WTC11 (cell line): ENCODE results near the gene GPR17. TPM values are rescaled to one million over a fixed set of nuclear protein-coding genes. Genes with fewer than 3 reads are reported as not detected.

Source experiments
- ATAC-seq: fragments of 200-7000 bp; cut with Tn5 transposase; 2 replicates; pipeline ENCODE4 v1.10.0; 2021; ENCODE audit warnings: mild to moderate bottlenecking, moderate library complexity
- CTCF ChIA-PET: fragments of 300-600 bp; sonication (Branson Sonifier 250); formaldehyde crosslinking; loops from one replicate; lab custom pipeline; 2021; ENCODE audit warnings: antibody characterized with exemption; lab: Charles Lee
- POLR2A ChIA-PET: fragments of 350-600 bp; sonication (Branson Sonifier 250); formaldehyde crosslinking; loops from one replicate; lab custom pipeline; 2021; ENCODE audit warnings: antibody characterized with exemption; lab: Charles Lee
- DNase-seq: peaks from one replicate; pipeline ENCODE4 v3.0.0; 2021; ENCODE audit warnings: low spot score
- H3K27ac Mint-ChIP-seq: 2 replicates; pipeline ENCODE4 v1.8.0; 2021; ENCODE audit warnings: mixed read lengths
- H3K27me3 Mint-ChIP-seq: 2 replicates; pipeline ENCODE4 v1.8.0; 2021; ENCODE audit warnings: low read depth, mild to moderate bottlenecking, moderate library complexity, mixed read lengths
- H3K36me3 Mint-ChIP-seq: 2 replicates; pipeline ENCODE4 v1.8.0; 2021; ENCODE audit warnings: mixed read lengths
- H3K4me1 Mint-ChIP-seq: 2 replicates; pipeline ENCODE4 v1.8.0; 2022; ENCODE audit warnings: mixed read lengths
- H3K4me3 Mint-ChIP-seq: 2 replicates; pipeline ENCODE4 v1.8.0; 2021; ENCODE audit warnings: mild to moderate bottlenecking, moderate library complexity, mixed read lengths
- H3K9me3 Mint-ChIP-seq: 2 replicates; pipeline ENCODE4 v1.8.0; 2021; ENCODE audit warnings: mixed read lengths
- CBFB ChIP-seq: sonication (generic); formaldehyde crosslinking; IDR thresholded peaks from 2 replicates; pipeline ENCODE4 v1.8.1; 2022; ENCODE audit warnings: mild to moderate bottlenecking, low read depth, missing genetic modification reagents
- CREB1 ChIP-seq: sonication (generic); formaldehyde crosslinking; IDR thresholded peaks from 2 replicates; pipeline ENCODE4 v1.8.0; 2023; ENCODE audit warnings: mild to moderate bottlenecking, missing genetic modification reagents
- CREM ChIP-seq: sonication (generic); formaldehyde crosslinking; IDR thresholded peaks from 2 replicates; pipeline ENCODE4 v1.8.1; 2022; ENCODE audit warnings: mild to moderate bottlenecking, missing genetic modification reagents, moderate library complexity
- ELF4 ChIP-seq: sonication (generic); formaldehyde crosslinking; IDR thresholded peaks from 2 replicates; pipeline ENCODE4 v1.8.1; 2022; ENCODE audit warnings: low read depth, mild to moderate bottlenecking, moderate library complexity, missing genetic modification reagents
- ESRRA ChIP-seq: sonication (generic); formaldehyde crosslinking; IDR thresholded peaks from 2 replicates; pipeline ENCODE4 v1.8.1; 2022; ENCODE audit warnings: mild to moderate bottlenecking, missing genetic modification reagents, borderline replicate concordance
- FOXK1 ChIP-seq: sonication (generic); formaldehyde crosslinking; IDR thresholded peaks from 2 replicates; pipeline ENCODE4 v1.8.0; 2022; ENCODE audit warnings: mild to moderate bottlenecking, moderate library complexity, missing genetic modification reagents
- FOXP1 ChIP-seq: sonication (generic); formaldehyde crosslinking; IDR thresholded peaks from 2 replicates; pipeline ENCODE4 v1.8.0; 2022; ENCODE audit warnings: missing genetic modification reagents, mild to moderate bottlenecking, moderate library complexity, borderline replicate concordance
- KAT7 ChIP-seq: sonication (generic); formaldehyde crosslinking; IDR thresholded peaks from 2 replicates; pipeline ENCODE4 v1.8.1; 2023; ENCODE audit warnings: missing genetic modification reagents, mild to moderate bottlenecking, borderline replicate concordance
- NFE2L1 ChIP-seq: sonication (generic); formaldehyde crosslinking; IDR thresholded peaks from 2 replicates; pipeline ENCODE4 v1.8.1; 2023; ENCODE audit warnings: missing genetic modification reagents
- NR1H2 ChIP-seq: sonication (generic); formaldehyde crosslinking; IDR thresholded peaks from 2 replicates; pipeline ENCODE4 v1.9.0; 2021; ENCODE audit warnings: mild to moderate bottlenecking, moderate library complexity, missing genetic modification reagents
- PRRX2 ChIP-seq: fragments of 250-450 bp; sonication (Bioruptor Pico); IDR thresholded peaks from 2 replicates; pipeline ENCODE4 v1.8.0; 2021; ENCODE audit warnings: mild to moderate bottlenecking
- SMAD3 ChIP-seq: sonication (generic); formaldehyde crosslinking; IDR thresholded peaks from 2 replicates; pipeline ENCODE4 v1.8.0; 2022; ENCODE audit warnings: missing genetic modification reagents, mild to moderate bottlenecking, borderline replicate concordance
- SMAD4 ChIP-seq: sonication (generic); formaldehyde crosslinking; IDR thresholded peaks from 2 replicates; pipeline ENCODE4 v1.8.0; 2022; ENCODE audit warnings: mild to moderate bottlenecking, missing genetic modification reagents
- SP1 ChIP-seq: sonication (generic); formaldehyde crosslinking; conservative IDR thresholded peaks from 2 replicates; pipeline ENCODE4 v1.8.1; 2022; ENCODE audit warnings: missing genetic modification reagents
- TEAD1 ChIP-seq: sonication (generic); formaldehyde crosslinking; IDR thresholded peaks from 2 replicates; pipeline ENCODE4 v1.8.0; 2022; ENCODE audit warnings: mild to moderate bottlenecking, missing genetic modification reagents
- TEAD4 ChIP-seq: sonication (generic); formaldehyde crosslinking; IDR thresholded peaks from 2 replicates; pipeline ENCODE4 v1.8.0; 2022; ENCODE audit warnings: mild to moderate bottlenecking, missing genetic modification reagents
- TP53 ChIP-seq: sonication (generic); formaldehyde crosslinking; IDR thresholded peaks from 2 replicates; pipeline ENCODE4 v1.8.1; 2023; ENCODE audit warnings: mild to moderate bottlenecking, missing genetic modification reagents
- ZNF219 ChIP-seq: sonication (generic); formaldehyde crosslinking; IDR thresholded peaks from 2 replicates; pipeline ENCODE4 v1.8.0; 2023; ENCODE audit warnings: missing genetic modification reagents, mild to moderate bottlenecking, borderline replicate concordance
- ZNF232 ChIP-seq: sonication (generic); formaldehyde crosslinking; IDR thresholded peaks from 2 replicates; pipeline ENCODE4 v1.8.0; 2022; ENCODE audit warnings: mild to moderate bottlenecking, missing genetic modification reagents
- ZNF425 ChIP-seq: fragments of 250-450 bp; sonication (Bioruptor Pico); conservative IDR thresholded peaks from 2 replicates; pipeline ENCODE4 v1.9.0; 2021; ENCODE audit warnings: mild to moderate bottlenecking
- total RNA-seq: library from RNA; stranded (reverse); gene quantifications from 3 replicates; pipeline ENCODE4 v1.2.3, GENCODE V29; 2021
- TF ChIP-seq, protein P1 (sequence below): sonication (generic); formaldehyde crosslinking; IDR thresholded peaks from 2 replicates; pipeline ENCODE4 v1.8.0; 2023; ENCODE audit warnings: missing genetic modification reagents, mild to moderate bottlenecking, borderline replicate concordance
- TF ChIP-seq, protein P2 (sequence below): sonication (generic); formaldehyde crosslinking; IDR thresholded peaks from 2 replicates; pipeline ENCODE4 v1.8.1; 2023; ENCODE audit warnings: mild to moderate bottlenecking, missing genetic modification reagents, moderate library complexity
- TF ChIP-seq, protein P3 (sequence below): sonication (generic); formaldehyde crosslinking; conservative IDR thresholded peaks from 2 replicates; pipeline ENCODE4 v1.8.1; 2023; ENCODE audit warnings: mild to moderate bottlenecking, low read depth, missing genetic modification reagents, moderate library complexity
- TF ChIP-seq, protein P4 (sequence below): fragments of 250-450 bp; sonication (Bioruptor Pico); IDR thresholded peaks from 2 replicates; pipeline ENCODE4 v2.1.2; 2022; ENCODE audit warnings: mild to moderate bottlenecking, moderate library complexity
- TF ChIP-seq, protein P5 (sequence below): sonication (generic); formaldehyde crosslinking; IDR thresholded peaks from 2 replicates; pipeline ENCODE4 v1.8.1; 2022; ENCODE audit warnings: low read depth, missing genetic modification reagents, borderline replicate concordance

The GPR17 gene
- total RNA-seq, 1 experiment from 2014 or later = not detected

- ChIA-PET POLR2A (interaction anchor here (0.5 to 2.0 kb wide), 4 partner anchors 26 to 429 kb away, joined by 3 to 6 read pairs (median 5); partner anchors contain the start of genes IWS1 and LIMS2), CTCF (interaction anchor here (4.7 kb wide), 1 partner anchor 110 kb away, joined by 35 read pairs; no protein-coding TSS in a partner anchor)
- peak; percentile 79 for ATAC-seq
- no peaks in the 10 kb centered on the region for H3K9me3 Mint-ChIP-seq
- peak within 1 kb of the TSS; percentile 97 for H3K27ac Mint-ChIP-seq
- peaks cover 15% of the 10 kb centered on the region for H3K36me3 Mint-ChIP-seq
- peak; percentile 89 for DNase-seq
- peak within 1 kb of the TSS; percentile 87 for H3K4me3 Mint-ChIP-seq
- peaks cover 28% of the 10 kb centered on the region for H3K4me1 Mint-ChIP-seq
- H3K27me3 Mint-ChIP-seq = peaks cover 36% of the 10 kb centered on the region
- TF ChIP-seq KAT7 (CRISPR knock-in tag) = no peak
- TF ChIP-seq TEAD4 (CRISPR knock-in tag) = no peak
- no peak for TF ChIP-seq ELF4 (CRISPR knock-in tag)
- TF ChIP-seq ZNF232 = 0 out of 2 replicates have a peak, but pooled peaks have one; percentile 5
- TF ChIP-seq, protein P1, sequence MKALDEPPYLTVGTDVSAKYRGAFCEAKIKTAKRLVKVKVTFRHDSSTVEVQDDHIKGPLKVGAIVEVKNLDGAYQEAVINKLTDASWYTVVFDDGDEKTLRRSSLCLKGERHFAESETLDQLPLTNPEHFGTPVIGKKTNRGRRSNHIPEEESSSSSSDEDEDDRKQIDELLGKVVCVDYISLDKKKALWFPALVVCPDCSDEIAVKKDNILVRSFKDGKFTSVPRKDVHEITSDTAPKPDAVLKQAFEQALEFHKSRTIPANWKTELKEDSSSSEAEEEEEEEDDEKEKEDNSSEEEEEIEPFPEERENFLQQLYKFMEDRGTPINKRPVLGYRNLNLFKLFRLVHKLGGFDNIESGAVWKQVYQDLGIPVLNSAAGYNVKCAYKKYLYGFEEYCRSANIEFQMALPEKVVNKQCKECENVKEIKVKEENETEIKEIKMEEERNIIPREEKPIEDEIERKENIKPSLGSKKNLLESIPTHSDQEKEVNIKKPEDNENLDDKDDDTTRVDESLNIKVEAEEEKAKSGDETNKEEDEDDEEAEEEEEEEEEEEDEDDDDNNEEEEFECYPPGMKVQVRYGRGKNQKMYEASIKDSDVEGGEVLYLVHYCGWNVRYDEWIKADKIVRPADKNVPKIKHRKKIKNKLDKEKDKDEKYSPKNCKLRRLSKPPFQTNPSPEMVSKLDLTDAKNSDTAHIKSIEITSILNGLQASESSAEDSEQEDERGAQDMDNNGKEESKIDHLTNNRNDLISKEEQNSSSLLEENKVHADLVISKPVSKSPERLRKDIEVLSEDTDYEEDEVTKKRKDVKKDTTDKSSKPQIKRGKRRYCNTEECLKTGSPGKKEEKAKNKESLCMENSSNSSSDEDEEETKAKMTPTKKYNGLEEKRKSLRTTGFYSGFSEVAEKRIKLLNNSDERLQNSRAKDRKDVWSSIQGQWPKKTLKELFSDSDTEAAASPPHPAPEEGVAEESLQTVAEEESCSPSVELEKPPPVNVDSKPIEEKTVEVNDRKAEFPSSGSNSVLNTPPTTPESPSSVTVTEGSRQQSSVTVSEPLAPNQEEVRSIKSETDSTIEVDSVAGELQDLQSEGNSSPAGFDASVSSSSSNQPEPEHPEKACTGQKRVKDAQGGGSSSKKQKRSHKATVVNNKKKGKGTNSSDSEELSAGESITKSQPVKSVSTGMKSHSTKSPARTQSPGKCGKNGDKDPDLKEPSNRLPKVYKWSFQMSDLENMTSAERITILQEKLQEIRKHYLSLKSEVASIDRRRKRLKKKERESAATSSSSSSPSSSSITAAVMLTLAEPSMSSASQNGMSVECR (CRISPR knock-in tag) = no peak; the same call in none of the 2 replicates
- no peak for TF ChIP-seq CBFB (CRISPR knock-in tag)
- TF ChIP-seq, protein P2, sequence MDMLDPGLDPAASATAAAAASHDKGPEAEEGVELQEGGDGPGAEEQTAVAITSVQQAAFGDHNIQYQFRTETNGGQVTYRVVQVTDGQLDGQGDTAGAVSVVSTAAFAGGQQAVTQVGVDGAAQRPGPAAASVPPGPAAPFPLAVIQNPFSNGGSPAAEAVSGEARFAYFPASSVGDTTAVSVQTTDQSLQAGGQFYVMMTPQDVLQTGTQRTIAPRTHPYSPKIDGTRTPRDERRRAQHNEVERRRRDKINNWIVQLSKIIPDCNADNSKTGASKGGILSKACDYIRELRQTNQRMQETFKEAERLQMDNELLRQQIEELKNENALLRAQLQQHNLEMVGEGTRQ (CRISPR knock-in tag) = no peak
- no peak for TF ChIP-seq CREM (CRISPR knock-in tag)
- TF ChIP-seq, protein P3, sequence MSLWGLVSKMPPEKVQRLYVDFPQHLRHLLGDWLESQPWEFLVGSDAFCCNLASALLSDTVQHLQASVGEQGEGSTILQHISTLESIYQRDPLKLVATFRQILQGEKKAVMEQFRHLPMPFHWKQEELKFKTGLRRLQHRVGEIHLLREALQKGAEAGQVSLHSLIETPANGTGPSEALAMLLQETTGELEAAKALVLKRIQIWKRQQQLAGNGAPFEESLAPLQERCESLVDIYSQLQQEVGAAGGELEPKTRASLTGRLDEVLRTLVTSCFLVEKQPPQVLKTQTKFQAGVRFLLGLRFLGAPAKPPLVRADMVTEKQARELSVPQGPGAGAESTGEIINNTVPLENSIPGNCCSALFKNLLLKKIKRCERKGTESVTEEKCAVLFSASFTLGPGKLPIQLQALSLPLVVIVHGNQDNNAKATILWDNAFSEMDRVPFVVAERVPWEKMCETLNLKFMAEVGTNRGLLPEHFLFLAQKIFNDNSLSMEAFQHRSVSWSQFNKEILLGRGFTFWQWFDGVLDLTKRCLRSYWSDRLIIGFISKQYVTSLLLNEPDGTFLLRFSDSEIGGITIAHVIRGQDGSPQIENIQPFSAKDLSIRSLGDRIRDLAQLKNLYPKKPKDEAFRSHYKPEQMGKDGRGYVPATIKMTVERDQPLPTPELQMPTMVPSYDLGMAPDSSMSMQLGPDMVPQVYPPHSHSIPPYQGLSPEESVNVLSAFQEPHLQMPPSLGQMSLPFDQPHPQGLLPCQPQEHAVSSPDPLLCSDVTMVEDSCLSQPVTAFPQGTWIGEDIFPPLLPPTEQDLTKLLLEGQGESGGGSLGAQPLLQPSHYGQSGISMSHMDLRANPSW = no peak
- peak; percentile 39; the same call in 1 of the 2 replicates for TF ChIP-seq FOXK1
- TF ChIP-seq SP1 = peak; percentile 34; the same call in 1 of the 2 replicates
- no peak for TF ChIP-seq NR1H2 (CRISPR knock-in tag)
- TF ChIP-seq, protein P4, sequence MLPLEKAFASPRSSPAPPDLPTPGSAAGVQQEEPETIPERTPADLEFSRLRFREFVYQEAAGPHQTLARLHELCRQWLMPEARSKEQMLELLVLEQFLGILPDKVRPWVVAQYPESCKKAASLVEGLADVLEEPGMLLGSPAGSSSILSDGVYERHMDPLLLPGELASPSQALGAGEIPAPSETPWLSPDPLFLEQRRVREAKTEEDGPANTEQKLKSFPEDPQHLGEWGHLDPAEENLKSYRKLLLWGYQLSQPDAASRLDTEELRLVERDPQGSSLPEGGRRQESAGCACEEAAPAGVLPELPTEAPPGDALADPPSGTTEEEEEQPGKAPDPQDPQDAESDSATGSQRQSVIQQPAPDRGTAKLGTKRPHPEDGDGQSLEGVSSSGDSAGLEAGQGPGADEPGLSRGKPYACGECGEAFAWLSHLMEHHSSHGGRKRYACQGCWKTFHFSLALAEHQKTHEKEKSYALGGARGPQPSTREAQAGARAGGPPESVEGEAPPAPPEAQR (CRISPR knock-in tag) = no peak
- TF ChIP-seq SMAD3 = no peak
- TF ChIP-seq TP53 (CRISPR knock-in tag) = no peak
- TF ChIP-seq TEAD1 (CRISPR knock-in tag) = peak; percentile 77; the same call in 1 of the 2 replicates
- TF ChIP-seq CREB1 (CRISPR knock-in tag) = 0 out of 2 replicates have a peak, but pooled peaks have one; percentile 27
- TF ChIP-seq ESRRA (CRISPR knock-in tag) = no peak
- TF ChIP-seq FOXP1 (CRISPR knock-in tag) = no peak
- TF ChIP-seq SMAD4 = no peak
- no peak for TF ChIP-seq NFE2L1 (CRISPR knock-in tag)
- no peak; the same call in 1 of the 2 replicates for TF ChIP-seq ZNF219 (CRISPR knock-in tag)
- no peak for TF ChIP-seq PRRX2 (CRISPR knock-in tag)
- TF ChIP-seq, protein P5, sequence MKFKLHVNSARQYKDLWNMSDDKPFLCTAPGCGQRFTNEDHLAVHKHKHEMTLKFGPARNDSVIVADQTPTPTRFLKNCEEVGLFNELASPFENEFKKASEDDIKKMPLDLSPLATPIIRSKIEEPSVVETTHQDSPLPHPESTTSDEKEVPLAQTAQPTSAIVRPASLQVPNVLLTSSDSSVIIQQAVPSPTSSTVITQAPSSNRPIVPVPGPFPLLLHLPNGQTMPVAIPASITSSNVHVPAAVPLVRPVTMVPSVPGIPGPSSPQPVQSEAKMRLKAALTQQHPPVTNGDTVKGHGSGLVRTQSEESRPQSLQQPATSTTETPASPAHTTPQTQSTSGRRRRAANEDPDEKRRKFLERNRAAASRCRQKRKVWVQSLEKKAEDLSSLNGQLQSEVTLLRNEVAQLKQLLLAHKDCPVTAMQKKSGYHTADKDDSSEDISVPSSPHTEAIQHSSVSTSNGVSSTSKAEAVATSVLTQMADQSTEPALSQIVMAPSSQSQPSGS = no peak
- no peak for TF ChIP-seq ZNF425 (CRISPR knock-in tag)
These were observed 55.3 kb downstream of the GPR17 start, which contains the start of gene SFT2D3 for GRCh38 chr2:127701193-127701650. TSS of gene SFT2D3 (plus strand) at chr2:127701497. CDS start at chr2:127701529, 32 bp downstream.
